ENCODE measurements around the gene PRICKLE2.

Gene PRICKLE2

GRCh38 chr3:64187065-64187959 is 38.0 kb downstream of the PRICKLE2 start (continued):
- TF ChIP-seq ZSCAN18 (tag by site-specific recombination; IDR thresholded peaks at IDR 0.05): no peak
- no peak for TF ChIP-seq ZNF514 (tag by site-specific recombination; IDR thresholded peaks at IDR 0.05)

- TF ChIP-seq ZNF19 (tag by site-specific recombination; IDR thresholded peaks at IDR 0.05; ENCODE audit: low read depth) (no peak), ZNF610 (tag by site-specific recombination; IDR thresholded peaks at IDR 0.05; ENCODE audit: borderline replicate concordance) (no peak), ZNF302 (tag by site-specific recombination; IDR thresholded peaks at IDR 0.05; ENCODE audit: low read depth) (no peak), HOXC10 (CRISPR knock-in tag; IDR thresholded peaks at IDR 0.05) (no peak), IKZF3 (tag by site-specific recombination; IDR thresholded peaks at IDR 0.05) (no peak), ZNF433 (tag by site-specific recombination; IDR thresholded peaks at IDR 0.05; ENCODE audit: low read depth) (no peak), KLF7 (tag by site-specific recombination; IDR thresholded peaks at IDR 0.05; ENCODE audit: borderline replicate concordance) (no peak), ZNF658 (tag by site-specific recombination; IDR thresholded peaks at IDR 0.05) (no peak), HOXD13 (CRISPR knock-in tag; IDR thresholded peaks at IDR 0.05; ENCODE audit: borderline replicate concordance) (no peak), ZNF391 (tag by site-specific recombination; IDR thresholded peaks at IDR 0.05; ENCODE audit: borderline replicate concordance, low read depth) (no peak)
- TF ChIP-seq, protein P1, sequence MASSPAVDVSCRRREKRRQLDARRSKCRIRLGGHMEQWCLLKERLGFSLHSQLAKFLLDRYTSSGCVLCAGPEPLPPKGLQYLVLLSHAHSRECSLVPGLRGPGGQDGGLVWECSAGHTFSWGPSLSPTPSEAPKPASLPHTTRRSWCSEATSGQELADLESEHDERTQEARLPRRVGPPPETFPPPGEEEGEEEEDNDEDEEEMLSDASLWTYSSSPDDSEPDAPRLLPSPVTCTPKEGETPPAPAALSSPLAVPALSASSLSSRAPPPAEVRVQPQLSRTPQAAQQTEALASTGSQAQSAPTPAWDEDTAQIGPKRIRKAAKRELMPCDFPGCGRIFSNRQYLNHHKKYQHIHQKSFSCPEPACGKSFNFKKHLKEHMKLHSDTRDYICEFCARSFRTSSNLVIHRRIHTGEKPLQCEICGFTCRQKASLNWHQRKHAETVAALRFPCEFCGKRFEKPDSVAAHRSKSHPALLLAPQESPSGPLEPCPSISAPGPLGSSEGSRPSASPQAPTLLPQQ (tag by site-specific recombination; IDR thresholded peaks at IDR 0.05): no peak
- Histone ChIP-seq H3K27ac (ENCODE audit: extremely low read depth, low read depth, low read length) (peak overlapping the region; percentile 45), H3K36me3 (ENCODE audit: control insufficient read depth in 2 of 2, insufficient read depth in 1 of 2, low read length in 2 of 2) (no peaks in the 10 kb centered on the region), H3K4me1 (ENCODE audit: control insufficient read depth, insufficient read depth, low read length) (peaks cover 10% of the 10 kb centered on the region), H3K4me3 (ENCODE audit: low read depth, low read length) (no peak overlapping the region), H3K9me3 (ENCODE audit: control insufficient read depth, insufficient read depth, low read depth, low read length) (no peaks in the 10 kb centered on the region)
- ChIA-PET CTCF (interaction anchor here (0.6 to 1.5 kb wide), 3 partner anchors 145 to 210 kb away, joined by 3 read pairs; no protein-coding TSS in a partner anchor), POLR2A (interaction anchor here (1.3 kb wide), 1 partner anchor 24 kb away, joined by 6 read pairs; no protein-coding TSS in a partner anchor)
Measured at GRCh38 chr3:64186667-64187064, 38.6 kb downstream of the PRICKLE2 start.

DNA sequence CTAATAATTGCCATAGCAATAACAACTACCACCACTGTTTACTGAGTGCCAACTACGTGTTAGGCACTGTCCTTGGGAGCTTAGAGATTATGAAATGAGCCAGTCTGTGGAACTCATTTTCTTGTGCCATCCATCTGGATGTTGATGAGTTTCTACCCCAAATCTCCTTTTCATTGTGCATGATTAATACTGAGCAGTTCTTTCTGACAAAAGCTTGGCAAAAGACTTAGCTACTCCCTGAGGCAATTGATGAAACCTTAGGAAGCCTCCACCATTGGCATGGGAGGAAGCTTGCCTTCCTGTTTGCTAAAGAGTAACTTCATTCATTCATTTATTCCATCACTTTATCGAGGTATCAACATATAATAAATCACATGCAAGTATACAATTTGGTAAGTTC is 39.8 kb downstream of the PRICKLE2 start:
- TF ChIP-seq, protein P2, sequence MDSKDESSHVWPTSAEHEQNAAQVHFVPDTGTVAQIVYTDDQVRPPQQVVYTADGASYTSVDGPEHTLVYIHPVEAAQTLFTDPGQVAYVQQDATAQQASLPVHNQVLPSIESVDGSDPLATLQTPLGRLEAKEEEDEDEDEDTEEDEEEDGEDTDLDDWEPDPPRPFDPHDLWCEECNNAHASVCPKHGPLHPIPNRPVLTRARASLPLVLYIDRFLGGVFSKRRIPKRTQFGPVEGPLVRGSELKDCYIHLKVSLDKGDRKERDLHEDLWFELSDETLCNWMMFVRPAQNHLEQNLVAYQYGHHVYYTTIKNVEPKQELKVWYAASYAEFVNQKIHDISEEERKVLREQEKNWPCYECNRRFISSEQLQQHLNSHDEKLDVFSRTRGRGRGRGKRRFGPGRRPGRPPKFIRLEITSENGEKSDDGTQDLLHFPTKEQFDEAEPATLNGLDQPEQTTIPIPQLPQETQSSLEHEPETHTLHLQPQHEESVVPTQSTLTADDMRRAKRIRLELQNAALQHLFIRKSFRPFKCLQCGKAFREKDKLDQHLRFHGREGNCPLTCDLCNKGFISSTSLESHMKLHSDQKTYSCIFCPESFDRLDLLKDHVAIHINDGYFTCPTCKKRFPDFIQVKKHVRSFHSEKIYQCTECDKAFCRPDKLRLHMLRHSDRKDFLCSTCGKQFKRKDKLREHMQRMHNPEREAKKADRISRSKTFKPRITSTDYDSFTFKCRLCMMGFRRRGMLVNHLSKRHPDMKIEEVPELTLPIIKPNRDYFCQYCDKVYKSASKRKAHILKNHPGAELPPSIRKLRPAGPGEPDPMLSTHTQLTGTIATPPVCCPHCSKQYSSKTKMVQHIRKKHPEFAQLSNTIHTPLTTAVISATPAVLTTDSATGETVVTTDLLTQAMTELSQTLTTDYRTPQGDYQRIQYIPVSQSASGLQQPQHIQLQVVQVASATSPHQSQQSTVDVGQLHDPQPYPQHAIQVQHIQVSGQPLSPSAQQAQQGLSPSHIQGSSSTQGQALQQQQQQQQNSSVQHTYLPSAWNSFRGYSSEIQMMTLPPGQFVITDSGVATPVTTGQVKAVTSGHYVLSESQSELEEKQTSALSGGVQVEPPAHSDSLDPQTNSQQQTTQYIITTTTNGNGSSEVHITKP (tag by site-specific recombination; IDR thresholded peaks at IDR 0.05): peak; percentile 45; the same call in 1 of the 2 replicates
- TF ChIP-seq ZNF202 (tag by site-specific recombination; IDR thresholded peaks at IDR 0.05; ENCODE audit: borderline replicate concordance): no peak
- Histone ChIP-seq H3K36me3 (ENCODE audit: control insufficient read depth in 2 of 2, insufficient read depth in 1 of 2, low read length in 2 of 2) (no peaks in the 10 kb centered on the region), H3K27ac (ENCODE audit: extremely low read depth, low read depth, low read length) (no peak overlapping the region), H3K4me1 (ENCODE audit: control insufficient read depth, insufficient read depth, low read length) (peaks cover 10% of the 10 kb centered on the region), H3K4me3 (ENCODE audit: low read depth, low read length) (no peak overlapping the region), H3K9me3 (ENCODE audit: control insufficient read depth, insufficient read depth, low read depth, low read length) (no peaks in the 10 kb centered on the region)
- CTCF ChIA-PET: interaction anchor here (0.5 to 1.0 kb wide), 2 partner anchors 163 to 277 kb away, joined by 3 to 5 read pairs; no protein-coding TSS in a partner anchor
- POLR2A ChIA-PET: no interaction called here

All from HEK293 (cell line).